K562 (cell line): ENCODE results near the gene TAF11. TPM values are rescaled to one million over a fixed set of nuclear protein-coding genes. Genes with fewer than 3 reads are reported as not detected.

Experiments
- ARHGAP35 ChIP-seq: fragments of 450-650 bp; IDR thresholded peaks from 2 replicates; pipeline ENCODE4 v1.6.1; 2018; ENCODE audit not compliant: partially characterized antibody
- BCL6 ChIP-seq: fragments of 250-450 bp; sonication (Bioruptor Pico); IDR thresholded peaks from 2 replicates; pipeline ENCODE4 v1.4.0; 2020
- THRAP3 ChIP-seq: fragments of 450-650 bp; IDR thresholded peaks from 2 replicates; pipeline ENCODE4 v1.6.1; 2016; ENCODE audit warnings: mild to moderate bottlenecking, inconsistent platforms, borderline replicate concordance
- ZNF699 ChIP-seq: fragments of 250-450 bp; sonication (Bioruptor Pico); IDR thresholded peaks from 2 replicates; pipeline ENCODE4 v1.8.0; 2021; ENCODE audit warnings: mild to moderate bottlenecking, moderate library complexity; ENCODE audit not compliant: insufficient replicate concordance
- polyA plus RNA-seq, 8 experiments: library from polyadenylated mRNA; depleted of rRNA in 4 of 8; stranded (reverse) in 5 of 8; unstranded in 3 of 8; fragments of >200 nt; fragmentation: Nextera tagmentation in 2 of 8; fragmentation: Illumina TruSeq in 1 of 8; extraction: Ambion mirVana in 2 of 8; extraction: Trizol in 1 of 8; gene quantifications; 2 replicates each; pipeline versions ENCODE4 v1.2.1 to v1.2.3, GENCODE V29; 2011 to 2014; ENCODE audit warnings: inconsistent platforms in 1 of 8, missing spikeins in 1 of 8
- total RNA-seq, 7 experiments: library from RNA; depleted of rRNA in 6 of 7; stranded (reverse); fragments of >200 nt in 6 of 7; fragmentation: Illumina TruSeq in 2 of 7; extraction: Trizol in 2 of 7; gene quantifications; 2 replicates each; pipeline versions ENCODE4 v1.2.1 to v1.2.3, GENCODE V29; 2011 to 2021; ENCODE audit warnings: low replicate concordance in 1 of 7
- TF ChIP-seq, protein P1 (sequence below), 2 experiments: fragments of 450-650 bp; formaldehyde crosslinking in 1 of 2; IDR thresholded peaks; 2 replicates each; pipeline versions ENCODE4 v1.4.0 to v1.6.1; 2014 to 2020; ENCODE audit warnings: mild to moderate bottlenecking in 2 of 2, borderline replicate concordance in 1 of 2, low read depth in 1 of 2

Gene TAF11
- total and polyA plus RNA-seq, 9 of the 15 experiments (the other 6 are each of a cell fraction or from before 2014, with no cell fraction given): 40.9 to 91.9 (median 71.9) TPM

DNA sequence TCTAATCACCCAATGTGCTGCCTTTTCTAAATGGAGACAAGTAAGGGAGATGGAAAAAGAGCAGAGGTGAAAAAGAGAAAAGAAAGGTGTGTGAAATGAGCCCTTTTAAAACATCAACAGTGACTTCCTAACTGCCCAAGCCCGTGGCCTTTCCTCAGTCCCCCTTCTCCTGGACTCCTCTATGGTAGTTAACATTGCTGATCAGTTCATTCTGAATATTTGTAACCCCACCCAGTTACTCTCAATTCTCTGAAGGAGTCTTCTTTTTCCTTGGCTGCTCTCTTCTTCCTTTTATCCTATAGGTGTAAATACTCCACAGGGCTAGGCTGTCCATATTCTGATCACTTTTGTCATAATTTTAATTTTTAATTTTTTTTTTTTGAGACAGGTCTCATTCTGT, 27.1 kb downstream of the TAF11 start (continued):
- TF ChIP-seq, protein P1, sequence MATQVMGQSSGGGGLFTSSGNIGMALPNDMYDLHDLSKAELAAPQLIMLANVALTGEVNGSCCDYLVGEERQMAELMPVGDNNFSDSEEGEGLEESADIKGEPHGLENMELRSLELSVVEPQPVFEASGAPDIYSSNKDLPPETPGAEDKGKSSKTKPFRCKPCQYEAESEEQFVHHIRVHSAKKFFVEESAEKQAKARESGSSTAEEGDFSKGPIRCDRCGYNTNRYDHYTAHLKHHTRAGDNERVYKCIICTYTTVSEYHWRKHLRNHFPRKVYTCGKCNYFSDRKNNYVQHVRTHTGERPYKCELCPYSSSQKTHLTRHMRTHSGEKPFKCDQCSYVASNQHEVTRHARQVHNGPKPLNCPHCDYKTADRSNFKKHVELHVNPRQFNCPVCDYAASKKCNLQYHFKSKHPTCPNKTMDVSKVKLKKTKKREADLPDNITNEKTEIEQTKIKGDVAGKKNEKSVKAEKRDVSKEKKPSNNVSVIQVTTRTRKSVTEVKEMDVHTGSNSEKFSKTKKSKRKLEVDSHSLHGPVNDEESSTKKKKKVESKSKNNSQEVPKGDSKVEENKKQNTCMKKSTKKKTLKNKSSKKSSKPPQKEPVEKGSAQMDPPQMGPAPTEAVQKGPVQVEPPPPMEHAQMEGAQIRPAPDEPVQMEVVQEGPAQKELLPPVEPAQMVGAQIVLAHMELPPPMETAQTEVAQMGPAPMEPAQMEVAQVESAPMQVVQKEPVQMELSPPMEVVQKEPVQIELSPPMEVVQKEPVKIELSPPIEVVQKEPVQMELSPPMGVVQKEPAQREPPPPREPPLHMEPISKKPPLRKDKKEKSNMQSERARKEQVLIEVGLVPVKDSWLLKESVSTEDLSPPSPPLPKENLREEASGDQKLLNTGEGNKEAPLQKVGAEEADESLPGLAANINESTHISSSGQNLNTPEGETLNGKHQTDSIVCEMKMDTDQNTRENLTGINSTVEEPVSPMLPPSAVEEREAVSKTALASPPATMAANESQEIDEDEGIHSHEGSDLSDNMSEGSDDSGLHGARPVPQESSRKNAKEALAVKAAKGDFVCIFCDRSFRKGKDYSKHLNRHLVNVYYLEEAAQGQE (IDR thresholded peaks at IDR 0.05; ENCODE audit: borderline replicate concordance): no peak
- TF ChIP-seq, protein P1 (CRISPR knock-in tag; IDR thresholded peaks at IDR 0.05; ENCODE audit: low read depth): no peak
- TF ChIP-seq ARHGAP35: no peak
- no peak for TF ChIP-seq THRAP3
- no peak for TF ChIP-seq BCL6
- no peak for TF ChIP-seq ZNF699 (CRISPR knock-in tag)
